SHP77 (cell line): ENCODE results near the gene ZNF891.
A peak's percentile ranks its signal among the peaks of the same experiment; 100 is the strongest.

Experiments
- DNase-seq, 2 experiments: peaks; one replicate each; lab custom pipeline; 2025; lab: John Stamatoyannopoulos, UW

Gene ZNF891

GRCh38 chr12:133130038-133130807, at the start of gene ZNF891, which contains the start of gene ZNF10:
TSS of gene ZNF891 (minus strand) at chr12:133130274. CDS start at chr12:133121918, 8,356 bp downstream.
TSS of gene ZNF10 (plus strand) at chr12:133130627. CDS start at chr12:133144493, 13,866 bp downstream.
- DNase-seq, result peak; percentile 88 to 92

GRCh38 chr12:133174901-133175300, 44.8 kb upstream of the ZNF891 start:
- no peak for DNase-seq

GRCh38 chr12:133172491-133172890, 42.4 kb upstream of the ZNF891 start:
- DNase-seq, result no peak

GRCh38 chr12:133165776-133166175, 35.7 kb upstream of the ZNF891 start:
- no peak for DNase-seq

GRCh38 chr12:133156125-133156690, 26.1 kb upstream of the ZNF891 start:
- no peak for DNase-seq

- no peak for DNase-seq
Observed at GRCh38 chr12:133145981-133146380, 15.9 kb upstream of the ZNF891 start.

GRCh38 chr12:133135747-133136146, 5.7 kb upstream of the ZNF891 start:
- no peak for DNase-seq

GRCh38 chr12:133130808-133131128, 694 bp upstream of the ZNF891 start:
- DNase-seq, result peak in 1 of 2 experiments; percentile 54

GRCh38 chr12:133129368-133130037, 571 bp downstream of the ZNF891 start:
- no peak for DNase-seq

- DNase-seq, result no peak
Observed at GRCh38 chr12:133124674-133125073, 5.4 kb downstream of the ZNF891 start.

- no peak for DNase-seq
Observed at GRCh38 chr12:133120385-133121191, 9.5 kb downstream of the ZNF891 start.

- no peak for DNase-seq
Observed at GRCh38 chr12:133108150-133108549, 21.9 kb downstream of the ZNF891 start.

- no peak for DNase-seq
Observed at GRCh38 chr12:133107121-133107520, 23.0 kb downstream of the ZNF891 start.

- DNase-seq, result no peak
Observed at GRCh38 chr12:133106253-133106652, 23.8 kb downstream of the ZNF891 start.

GRCh38 chr12:133105620-133106019, 24.5 kb downstream of the ZNF891 start:
- no peak for DNase-seq

- DNase-seq, result no peak
Observed at GRCh38 chr12:133083345-133083744, 46.7 kb downstream of the ZNF891 start.

GRCh38 chr12:133081159-133081780, 48.8 kb downstream of the ZNF891 start:
- DNase-seq, result peak in 1 of 2 experiments; percentile 60

- DNase-seq, result peak; percentile 95 to 96
Observed at GRCh38 chr12:133080368-133081158, 49.5 kb downstream of the ZNF891 start, which contains the start of gene ZNF140. TSS of gene ZNF140 (plus strand) at chr12:133080923. CDS start at chr12:133081321, 398 bp downstream.

- DNase-seq, result peak; percentile 98
Observed at GRCh38 chr12:133080026-133080367, 50.1 kb downstream of the ZNF891 start.

- DNase-seq, result no peak
Observed at GRCh38 chr12:133073836-133074235, 56.2 kb downstream of the ZNF891 start.

- no peak for DNase-seq
Observed at GRCh38 chr12:133063556-133063955, 66.5 kb downstream of the ZNF891 start.
